Measurements from ENCODE around the gene SPRED2.

The SPRED2 gene

GRCh38 chr2:65407240-65407639 lies 25.2 kb downstream of the SPRED2 start:
- Mint-ChIP-seq H3K4me1 (peaks cover 45% of the 10 kb centered on the region), H3K9me3 (no peaks in the 10 kb centered on the region), H3K4me3 (no peak overlapping the region), H3K36me3 (ENCODE audit: low read depth) (no peaks in the 10 kb centered on the region), H3K27ac (no peak overlapping the region), H3K27me3 (ENCODE audit: low read depth) (no peaks in the 10 kb centered on the region)
- no peak for TF ChIP-seq CTCF (IDR thresholded peaks at IDR 0.05; ENCODE audit: unreplicated experiment in 3 of 3)

GRCh38 chr2:65404988-65405697 lies 27.3 kb downstream of the SPRED2 start:
- no peak for TF ChIP-seq CTCF (IDR thresholded peaks at IDR 0.05; ENCODE audit: unreplicated experiment in 3 of 3)
- Mint-ChIP-seq H3K27ac (peak overlapping the region in 2 of 3 experiments; percentile 3 to 49), H3K27me3 (ENCODE audit: low read depth) (no peaks in the 10 kb centered on the region), H3K9me3 (no peaks in the 10 kb centered on the region), H3K36me3 (ENCODE audit: low read depth) (peaks cover under 1% of the 10 kb centered on the region), H3K4me3 (no peak overlapping the region), H3K4me1 (peaks cover 48% of the 10 kb centered on the region)

- peaks cover 48% of the 10 kb centered on the region for H3K4me1 Mint-ChIP-seq
- no peaks in the 10 kb centered on the region for H3K27me3 Mint-ChIP-seq (ENCODE audit: low read depth)
- peaks cover 7% of the 10 kb centered on the region for H3K36me3 Mint-ChIP-seq (ENCODE audit: low read depth)
- H3K4me3 Mint-ChIP-seq: no peak overlapping the region
- H3K9me3 Mint-ChIP-seq: no peaks in the 10 kb centered on the region
- no peak for TF ChIP-seq CTCF (IDR thresholded peaks at IDR 0.05; ENCODE audit: unreplicated experiment in 3 of 3)
- no peak overlapping the region for H3K27ac Mint-ChIP-seq
Measured at GRCh38 chr2:65403529-65403915, 28.9 kb downstream of the SPRED2 start.

- no peaks in the 10 kb centered on the region for H3K9me3 Mint-ChIP-seq
- H3K4me3 Mint-ChIP-seq: no peak overlapping the region
- no peaks in the 10 kb centered on the region for H3K27me3 Mint-ChIP-seq (ENCODE audit: low read depth)
- peak overlapping the region in 1 of 3 experiments; percentile 42 for H3K27ac Mint-ChIP-seq
- peaks cover 12% of the 10 kb centered on the region for H3K36me3 Mint-ChIP-seq (ENCODE audit: low read depth)
- TF ChIP-seq CTCF (IDR thresholded peaks at IDR 0.05; ENCODE audit: unreplicated experiment in 3 of 3): no peak
- H3K4me1 Mint-ChIP-seq: peaks cover 50% of the 10 kb centered on the region
Measured at GRCh38 chr2:65402780-65403528, 29.4 kb downstream of the SPRED2 start.

GRCh38 chr2:65402323-65402722 lies 30.1 kb downstream of the SPRED2 start:
- Mint-ChIP-seq H3K4me1 (peaks cover 48% of the 10 kb centered on the region), H3K36me3 (ENCODE audit: low read depth) (peaks cover 12% of the 10 kb centered on the region), H3K9me3 (no peaks in the 10 kb centered on the region), H3K27me3 (ENCODE audit: low read depth) (no peaks in the 10 kb centered on the region), H3K4me3 (no peak overlapping the region), H3K27ac (peak overlapping the region in 2 of 3 experiments; percentile 3 to 42)
- no peak for TF ChIP-seq CTCF (IDR thresholded peaks at IDR 0.05; ENCODE audit: unreplicated experiment in 3 of 3)
